AG04449 (cell line): Measurements from ENCODE around the gene LDB3.
A peak's percentile ranks its signal among the peaks of the same experiment; 100 is the strongest.

Source experiments
- CTCF ChIA-PET: fragments of 350-600 bp; formaldehyde crosslinking; extraction: SDS; loops from one replicate; lab custom pipeline; 2021; ENCODE audit warnings: antibody characterized with exemption; lab: Yijun Ruan, JAX
- POLR2A ChIA-PET: fragments of 400-600, 350-600 bp; formaldehyde crosslinking; extraction: SDS; loops from one replicate; lab custom pipeline; 2020; ENCODE audit warnings: antibody characterized with exemption, inconsistent platforms; lab: Yijun Ruan, JAX
- DNase-seq: peaks from one replicate; pipeline ENCODE4 v3.0.0-alpha.2; 2010; ENCODE audit warnings: low read depth, low spot score
- H3K4me3 ChIP-seq: 2 replicates; pipeline ENCODE4 v1.5.1; 2011; ENCODE audit warnings: low read depth, mild to moderate bottlenecking, control low read depth, low read length
- CTCF ChIP-seq: IDR thresholded peaks from one replicate; pipeline ENCODE4 v1.5.1; 2011; ENCODE audit warnings: mild to moderate bottlenecking, moderate library complexity, low read length, control low read depth, inconsistent platforms; ENCODE audit not compliant: insufficient read depth; ENCODE audit errors: missing control alignments

Gene LDB3

DNA sequence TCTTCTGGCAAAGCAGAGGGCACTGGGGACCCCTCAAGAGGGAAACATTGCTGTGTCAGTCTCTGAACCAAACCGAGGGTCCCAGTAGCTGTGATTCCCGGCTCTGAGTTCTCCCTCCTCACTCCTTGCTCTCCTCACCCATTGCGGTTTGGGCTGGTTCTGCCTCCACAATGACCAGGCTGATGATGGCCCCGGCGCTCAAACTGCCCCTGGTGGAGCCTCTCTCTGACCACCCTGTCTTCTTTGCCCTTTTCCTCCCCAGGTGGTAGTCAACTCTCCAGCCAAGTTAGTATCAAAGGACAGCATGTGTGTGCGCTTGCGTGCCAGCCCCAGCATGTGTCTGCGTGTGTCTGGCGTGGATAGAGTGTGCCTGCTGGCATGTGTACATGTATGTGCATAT is 17.1 kb downstream of the LDB3 start:
- POLR2A ChIA-PET, result no interaction called here
- CTCF ChIA-PET, result interaction anchor here (1.2 to 9.6 kb wide), 12 partner anchors 8 to 285 kb away, joined by 3 to 86 read pairs (median 6); partner anchors contain the start of gene LDB3

GRCh38 chr10:86685893-86686632 is 17.8 kb downstream of the LDB3 start:
- no peak overlapping the region for H3K4me3 ChIP-seq
- ChIA-PET POLR2A (no interaction called here), CTCF (interaction anchor here (1.2 to 9.6 kb wide), 5 partner anchors 13 to 286 kb away, joined by 4 to 86 read pairs (median 6); no protein-coding TSS in a partner anchor)
- TF ChIP-seq CTCF, result no peak
- DNase-seq, result no peak

More for the DNA sequence above, 17.1 kb downstream of the LDB3 start:
- H3K4me3 ChIP-seq, result no peak overlapping the region
- no peak for TF ChIP-seq CTCF
- no peak for DNase-seq

DNA sequence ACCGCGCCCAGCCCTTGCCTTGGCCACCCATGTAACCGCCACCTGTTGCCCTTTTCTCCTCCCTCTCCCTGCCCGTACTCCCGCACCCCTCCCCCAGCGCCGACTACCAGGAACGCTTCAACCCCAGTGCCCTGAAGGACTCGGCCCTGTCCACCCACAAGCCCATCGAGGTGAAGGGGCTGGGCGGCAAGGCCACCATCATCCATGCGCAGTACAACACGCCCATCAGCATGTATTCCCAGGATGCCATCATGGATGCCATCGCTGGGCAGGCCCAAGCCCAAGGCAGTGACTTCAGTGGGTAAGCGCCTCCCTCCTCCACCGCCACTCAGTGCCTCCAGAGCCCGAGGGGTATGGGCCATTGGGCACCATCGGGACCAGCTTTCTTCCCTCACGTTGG is 18.7 kb downstream of the LDB3 start:
- POLR2A ChIA-PET, result no interaction called here

GRCh38 chr10:86687750-86688149 is 19.4 kb downstream of the LDB3 start:
- ChIA-PET CTCF (interaction anchor here (0.7 to 9.6 kb wide), 14 partner anchors 8 to 287 kb away, joined by 3 to 86 read pairs (median 5); no protein-coding TSS in a partner anchor), POLR2A (interaction anchor here (0.7 kb wide), 1 partner anchor 52 kb away, joined by 4 read pairs; no protein-coding TSS in a partner anchor)
- no peak for TF ChIP-seq CTCF
- H3K4me3 ChIP-seq, result no peak overlapping the region
- DNase-seq, result peak; percentile 86

More for the DNA sequence above, 18.7 kb downstream of the LDB3 start:
- no peak for DNase-seq
- H3K4me3 ChIP-seq, result no peak overlapping the region
- TF ChIP-seq CTCF, result no peak
- CTCF ChIA-PET, result interaction anchor here (0.8 to 9.6 kb wide), 10 partner anchors 8 to 287 kb away, joined by 3 to 86 read pairs (median 8); no protein-coding TSS in a partner anchor

DNA sequence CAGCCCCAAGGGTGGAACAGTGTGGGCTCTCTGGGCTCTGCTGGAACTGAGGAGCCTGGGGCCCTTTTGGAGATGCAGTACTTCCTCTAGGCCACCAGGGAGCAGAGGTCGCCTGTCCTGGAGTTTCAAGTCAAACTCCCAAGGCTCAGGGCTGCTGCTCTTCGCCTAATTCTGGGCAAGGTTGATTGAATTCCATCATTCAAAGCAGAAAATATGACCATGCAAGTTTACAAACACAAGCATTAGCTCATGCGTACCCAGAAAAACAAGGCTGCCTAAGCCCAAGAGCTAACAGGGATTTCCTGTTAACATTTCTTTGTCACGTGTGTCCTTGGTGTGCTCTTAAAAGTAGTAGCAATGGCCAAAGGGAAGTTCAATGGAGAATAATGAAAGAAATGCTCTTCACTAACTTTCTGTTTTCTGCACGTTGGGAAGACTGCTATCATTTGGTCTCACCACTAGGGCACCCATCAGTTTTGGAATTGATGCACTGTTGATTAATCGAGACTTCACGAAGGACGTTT is 20.1 kb downstream of the LDB3 start:
- ChIA-PET CTCF (interaction anchor here (0.6 to 9.6 kb wide), 23 partner anchors 11 to 280 kb away, joined by 3 to 86 read pairs (median 3); partner anchors contain the start of gene MMRN2), POLR2A (no interaction called here)
- no peak overlapping the region; the same call in 1 of the 2 replicates for H3K4me3 ChIP-seq
- peak; percentile 78 for TF ChIP-seq CTCF
- DNase-seq, result no peak

DNA sequence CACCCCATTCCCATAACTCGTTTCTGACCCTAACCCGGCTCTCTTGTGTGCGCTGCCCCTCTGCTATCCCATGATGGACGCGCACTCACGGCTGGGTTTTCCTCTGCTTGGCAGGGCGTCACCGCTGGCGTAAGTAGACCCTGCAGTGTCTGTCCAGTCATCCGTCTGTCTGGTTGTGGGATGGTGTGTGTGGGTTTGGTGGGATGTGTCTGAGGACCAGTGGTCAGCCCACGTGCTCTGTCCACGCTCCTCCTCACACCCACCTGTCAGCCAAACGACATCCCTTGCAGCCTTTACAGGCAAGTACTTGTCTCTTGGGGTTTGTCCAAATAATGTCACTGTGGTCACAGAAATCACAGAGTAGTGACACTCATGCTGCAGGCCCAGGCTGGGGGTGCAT is 20.8 kb downstream of the LDB3 start:
- H3K4me3 ChIP-seq, result no peak overlapping the region
- ChIA-PET POLR2A (no interaction called here), CTCF (interaction anchor here (0.6 to 9.6 kb wide), 17 partner anchors 10 to 278 kb away, joined by 3 to 86 read pairs (median 5); partner anchors contain the start of gene MMRN2)
- no peak for TF ChIP-seq CTCF
- DNase-seq, result no peak
